Panc1 (cell line): ENCODE results near the gene ALG1L2.
"Not testable (repeated sequence)": the region's sequence is repeated elsewhere in the genome, so short reads cannot be mapped to it uniquely, and the experiment has no call there.

Source experiments
- CTCF ChIP-seq: fragments of 450-650 bp; IDR thresholded peaks from 2 replicates; pipeline ENCODE4 v1.5.1; 2017; ENCODE audit warnings: mild to moderate bottlenecking
- POLR2AphosphoS5 ChIP-seq: IDR thresholded peaks from 2 replicates; pipeline ENCODE4 v1.6.1; 2012; ENCODE audit warnings: mild to moderate bottlenecking, low read depth, low read length, moderate library complexity
- SIN3A ChIP-seq: IDR thresholded peaks from 2 replicates; pipeline ENCODE4 v1.6.1; 2012; ENCODE audit warnings: low read depth, mild to moderate bottlenecking, low read length, moderate library complexity, borderline replicate concordance; ENCODE audit not compliant: insufficient read depth
- TCF7L2 ChIP-seq: IDR thresholded peaks from 2 replicates; pipeline ENCODE4 v1.6.1; 2011; ENCODE audit warnings: mild to moderate bottlenecking, low read depth, low read length, inconsistent platforms
- TF ChIP-seq, protein P1 (sequence below), 2 experiments: IDR thresholded peaks; 2 replicates each; pipeline ENCODE4 v1.6.1; 2011 to 2012; ENCODE audit warnings: low read depth in 2 of 2, control low read depth in 1 of 2, low read length in 1 of 2, mild to moderate bottlenecking in 1 of 2, moderate library complexity in 1 of 2; ENCODE audit not compliant: insufficient read depth in 1 of 2

- TF ChIP-seq CTCF, POLR2AphosphoS5, TCF7L2, SIN3A: not testable (repeated sequence)
- TF ChIP-seq, protein P1, sequence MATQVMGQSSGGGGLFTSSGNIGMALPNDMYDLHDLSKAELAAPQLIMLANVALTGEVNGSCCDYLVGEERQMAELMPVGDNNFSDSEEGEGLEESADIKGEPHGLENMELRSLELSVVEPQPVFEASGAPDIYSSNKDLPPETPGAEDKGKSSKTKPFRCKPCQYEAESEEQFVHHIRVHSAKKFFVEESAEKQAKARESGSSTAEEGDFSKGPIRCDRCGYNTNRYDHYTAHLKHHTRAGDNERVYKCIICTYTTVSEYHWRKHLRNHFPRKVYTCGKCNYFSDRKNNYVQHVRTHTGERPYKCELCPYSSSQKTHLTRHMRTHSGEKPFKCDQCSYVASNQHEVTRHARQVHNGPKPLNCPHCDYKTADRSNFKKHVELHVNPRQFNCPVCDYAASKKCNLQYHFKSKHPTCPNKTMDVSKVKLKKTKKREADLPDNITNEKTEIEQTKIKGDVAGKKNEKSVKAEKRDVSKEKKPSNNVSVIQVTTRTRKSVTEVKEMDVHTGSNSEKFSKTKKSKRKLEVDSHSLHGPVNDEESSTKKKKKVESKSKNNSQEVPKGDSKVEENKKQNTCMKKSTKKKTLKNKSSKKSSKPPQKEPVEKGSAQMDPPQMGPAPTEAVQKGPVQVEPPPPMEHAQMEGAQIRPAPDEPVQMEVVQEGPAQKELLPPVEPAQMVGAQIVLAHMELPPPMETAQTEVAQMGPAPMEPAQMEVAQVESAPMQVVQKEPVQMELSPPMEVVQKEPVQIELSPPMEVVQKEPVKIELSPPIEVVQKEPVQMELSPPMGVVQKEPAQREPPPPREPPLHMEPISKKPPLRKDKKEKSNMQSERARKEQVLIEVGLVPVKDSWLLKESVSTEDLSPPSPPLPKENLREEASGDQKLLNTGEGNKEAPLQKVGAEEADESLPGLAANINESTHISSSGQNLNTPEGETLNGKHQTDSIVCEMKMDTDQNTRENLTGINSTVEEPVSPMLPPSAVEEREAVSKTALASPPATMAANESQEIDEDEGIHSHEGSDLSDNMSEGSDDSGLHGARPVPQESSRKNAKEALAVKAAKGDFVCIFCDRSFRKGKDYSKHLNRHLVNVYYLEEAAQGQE (IDR thresholded peaks at IDR 0.05; ENCODE audit: insufficient read depth in 1 of 2, low read depth in 2 of 2, low read length in 1 of 2): not testable (repeated sequence)
Measured at GRCh38 chr3:130042736-130043135, 38.9 kb upstream of the ALG1L2 start.
